NCI-H526 (cell line): ENCODE data around the gene CRTAC1.

Experiments
- DNase-seq, 2 experiments: peaks; one replicate each; lab custom pipeline; 2025; lab: John Stamatoyannopoulos, UW

The CRTAC1 gene

GRCh38 chr10:98030093-98030821, at the start of gene CRTAC1:
Gene CRTAC1 (minus strand): TSS chr10:98030621. CDS start chr10:98030472, 149 bp downstream.
- peak; percentile 24 to 86 for DNase-seq

- DNase-seq, result no peak
Observed at GRCh38 chr10:98078774-98079173, 48.4 kb upstream of the CRTAC1 start.

- DNase-seq, result no peak
Observed at GRCh38 chr10:98077223-98077622, 46.8 kb upstream of the CRTAC1 start.

- no peak for DNase-seq
Observed at GRCh38 chr10:98076086-98076485, 45.7 kb upstream of the CRTAC1 start.

GRCh38 chr10:98074315-98074911, 44.0 kb upstream of the CRTAC1 start:
- DNase-seq, result no peak

- no peak for DNase-seq
Observed at GRCh38 chr10:98067165-98067564, 36.7 kb upstream of the CRTAC1 start.

- no peak for DNase-seq
Observed at GRCh38 chr10:98063740-98064027, 33.3 kb upstream of the CRTAC1 start.

- no peak for DNase-seq
Observed at GRCh38 chr10:98062424-98062823, 32.0 kb upstream of the CRTAC1 start.

GRCh38 chr10:98060079-98060478, 29.7 kb upstream of the CRTAC1 start:
- no peak for DNase-seq

- no peak for DNase-seq
Observed at GRCh38 chr10:98058295-98058694, 27.9 kb upstream of the CRTAC1 start.

GRCh38 chr10:98055841-98056516, 25.6 kb upstream of the CRTAC1 start:
- no peak for DNase-seq

GRCh38 chr10:98047009-98047741, 16.8 kb upstream of the CRTAC1 start:
- no peak for DNase-seq

GRCh38 chr10:98045785-98046389, 15.5 kb upstream of the CRTAC1 start:
- DNase-seq, result peak; percentile 36 to 71

- DNase-seq, result peak; percentile 22 to 56
Observed at GRCh38 chr10:98041352-98042043, 11.1 kb upstream of the CRTAC1 start.

- no peak for DNase-seq
Observed at GRCh38 chr10:98039690-98040381, 9.4 kb upstream of the CRTAC1 start.

GRCh38 chr10:98038288-98038687, 7.9 kb upstream of the CRTAC1 start:
- DNase-seq, result no peak

GRCh38 chr10:98035599-98035998, 5.2 kb upstream of the CRTAC1 start:
- no peak for DNase-seq

- DNase-seq, result no peak
Observed at GRCh38 chr10:98033515-98033914, 3.1 kb upstream of the CRTAC1 start.

GRCh38 chr10:98031440-98031839, 1.0 kb upstream of the CRTAC1 start:
- no peak for DNase-seq

GRCh38 chr10:98030991-98031431, 590 bp upstream of the CRTAC1 start:
- DNase-seq, result peak in 1 of 2 experiments; percentile 42
